ENCODE measurements around the gene EPAS1.

DNA sequence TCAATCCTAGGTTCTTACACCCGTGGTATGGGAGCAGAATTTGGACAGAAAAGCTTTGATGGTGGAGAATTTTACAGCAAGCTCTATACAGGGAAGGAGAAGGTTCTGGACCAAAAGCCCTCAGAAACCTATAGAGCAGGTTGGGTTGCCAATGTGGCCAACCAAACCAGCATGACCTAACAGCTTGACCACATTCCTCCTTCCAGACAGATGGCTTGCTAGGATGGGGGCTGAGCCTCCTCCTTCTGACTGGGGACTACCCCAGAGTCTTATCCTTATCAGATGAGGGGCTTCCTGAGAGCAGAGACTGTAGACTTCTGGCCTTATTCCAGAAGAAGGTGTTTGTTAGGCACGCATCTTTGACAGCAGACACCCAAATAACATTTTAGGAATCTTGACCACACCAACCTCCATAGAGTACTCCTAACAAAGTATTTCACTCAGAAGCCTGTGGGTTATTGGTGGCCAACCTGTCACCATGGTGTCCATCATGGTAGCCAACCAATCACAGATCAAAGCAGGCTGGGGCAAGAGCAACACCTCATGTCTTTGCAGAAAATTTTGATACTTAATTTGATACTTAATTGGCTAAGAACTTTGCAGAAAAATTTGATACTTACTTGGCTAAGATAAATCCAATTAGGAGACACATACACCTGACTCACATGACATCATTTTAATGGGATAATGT, 34.8 kb upstream of the EPAS1 start:
- TF ChIP-seq CTCF (IDR thresholded peaks at IDR 0.05) (no peak), ZNF416 (CRISPR knock-in tag; IDR thresholded peaks at IDR 0.05) (no peak)
- TF ChIP-seq, protein P1, sequence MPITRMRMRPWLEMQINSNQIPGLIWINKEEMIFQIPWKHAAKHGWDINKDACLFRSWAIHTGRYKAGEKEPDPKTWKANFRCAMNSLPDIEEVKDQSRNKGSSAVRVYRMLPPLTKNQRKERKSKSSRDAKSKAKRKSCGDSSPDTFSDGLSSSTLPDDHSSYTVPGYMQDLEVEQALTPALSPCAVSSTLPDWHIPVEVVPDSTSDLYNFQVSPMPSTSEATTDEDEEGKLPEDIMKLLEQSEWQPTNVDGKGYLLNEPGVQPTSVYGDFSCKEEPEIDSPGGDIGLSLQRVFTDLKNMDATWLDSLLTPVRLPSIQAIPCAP (CRISPR knock-in tag; IDR thresholded peaks at IDR 0.05), result no peak

All from WTC11 (cell line).